Thyroid gland (tissue), 4 donors: Measurements from ENCODE around the gene CACTIN.

Experiments used
- CTCF ChIP-seq, 6 experiments: fragments of 200-600 bp in 3 of 6; fragments of 450-650 bp in 3 of 6; sonication (generic) in 3 of 6; IDR thresholded peaks; one replicate each; pipeline ENCODE4 v1.5.1; 2016 to 2019; ENCODE audit warnings: antibody characterized with exemption in 6 of 6, mild to moderate bottlenecking in 2 of 6, inconsistent platforms in 1 of 6, moderate library complexity in 1 of 6
- POLR2A ChIP-seq, 2 donors: fragments of 450-650 bp; IDR thresholded peaks; one replicate each; pipeline ENCODE4 v1.6.1; 2017; ENCODE audit warnings: antibody characterized with exemption in 2 of 2, mild to moderate bottlenecking in 2 of 2, moderate library complexity in 1 of 2

DNA sequence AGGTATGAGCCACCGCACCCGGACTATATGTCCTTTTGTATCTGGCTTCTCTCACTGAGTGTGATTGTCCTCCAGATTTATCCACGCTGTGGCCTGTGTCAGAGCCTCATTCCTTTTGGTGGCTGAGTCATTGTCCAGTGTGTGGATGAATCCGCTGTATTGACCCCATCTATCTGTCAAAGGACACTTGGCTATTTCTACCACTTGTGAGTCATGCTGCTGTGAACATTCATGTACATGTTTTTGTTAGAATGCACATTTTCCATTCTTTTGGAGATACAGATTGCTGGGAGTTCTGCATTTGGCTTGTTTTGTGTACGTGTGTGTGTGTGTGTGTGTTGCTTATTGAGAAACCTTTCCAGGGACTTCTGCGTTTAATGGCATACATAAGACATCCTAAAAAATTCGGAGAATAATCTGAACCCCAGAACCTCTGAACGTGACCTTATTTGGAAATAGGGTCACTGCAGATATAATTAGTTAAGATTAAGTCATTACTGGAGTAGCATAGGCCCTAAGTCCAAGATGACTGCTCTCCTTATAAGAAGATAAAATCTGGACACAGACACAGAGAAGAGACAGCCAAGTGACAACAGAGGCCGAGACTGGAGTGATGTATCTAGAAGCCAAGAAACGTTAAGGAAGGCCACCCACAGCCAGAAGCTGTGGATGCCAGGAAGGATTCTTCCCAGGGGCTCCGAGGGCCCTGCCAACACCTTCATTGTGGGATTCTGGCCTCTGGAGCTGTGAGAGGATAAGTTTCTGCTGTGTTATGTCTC lies 46.2 kb downstream of the CACTIN start:
- TF ChIP-seq POLR2A (IDR thresholded peaks at IDR 0.05) (no peak), CTCF (IDR thresholded peaks at IDR 0.05) (no peak)
